ENCODE data around the gene RALGPS1.

The RALGPS1 gene

GRCh38 chr9:127186806-127187205, 272.2 kb downstream of the RALGPS1 start:
- H3K4me3 ChIP-seq (replicated peaks in 1 of 2; ENCODE audit: low read depth in 2 of 2, low read length in 2 of 2) = no peak overlapping the region

DNA sequence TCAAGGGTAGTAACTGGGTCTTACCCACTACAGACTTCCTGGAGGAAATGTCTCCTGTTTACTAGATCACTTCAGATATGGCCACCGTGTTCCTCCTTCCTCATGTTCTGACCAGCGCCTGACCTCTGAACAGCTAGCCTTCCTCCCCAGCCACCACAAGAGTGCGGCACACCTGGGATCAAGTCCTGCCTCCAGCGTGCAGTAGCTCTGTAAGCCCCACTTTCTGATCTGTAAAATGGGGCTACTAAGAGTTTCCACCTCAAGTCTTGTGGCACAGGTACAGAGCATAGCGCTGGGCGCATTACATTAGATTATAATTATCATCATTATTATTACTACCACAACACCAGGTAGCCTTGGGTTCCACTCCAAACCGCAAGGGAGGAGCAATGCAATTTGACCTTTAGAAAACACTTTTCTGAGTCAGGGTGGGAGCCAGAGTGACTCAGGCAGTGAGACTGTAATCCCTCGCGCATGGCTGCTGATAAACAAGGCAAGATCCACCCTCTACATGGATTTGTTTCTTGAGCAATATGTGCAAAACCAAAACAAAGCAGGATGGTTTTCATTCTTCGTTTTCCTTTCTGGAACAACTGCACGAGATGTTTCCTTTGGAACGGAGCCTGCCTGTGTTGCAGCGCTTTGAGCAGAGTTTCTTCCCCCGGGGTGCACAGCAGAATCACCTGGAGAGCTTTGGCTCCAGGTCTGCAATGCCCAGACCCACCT, 272.8 kb downstream of the RALGPS1 start:
- peak; percentile 98 to 99 for DNase-seq (ENCODE audit: low read depth in 2 of 2)
- no peak overlapping the region for H3K4me3 ChIP-seq (replicated peaks in 1 of 2; ENCODE audit: low read depth in 2 of 2, low read length in 2 of 2)
- TF ChIP-seq, protein P1, sequence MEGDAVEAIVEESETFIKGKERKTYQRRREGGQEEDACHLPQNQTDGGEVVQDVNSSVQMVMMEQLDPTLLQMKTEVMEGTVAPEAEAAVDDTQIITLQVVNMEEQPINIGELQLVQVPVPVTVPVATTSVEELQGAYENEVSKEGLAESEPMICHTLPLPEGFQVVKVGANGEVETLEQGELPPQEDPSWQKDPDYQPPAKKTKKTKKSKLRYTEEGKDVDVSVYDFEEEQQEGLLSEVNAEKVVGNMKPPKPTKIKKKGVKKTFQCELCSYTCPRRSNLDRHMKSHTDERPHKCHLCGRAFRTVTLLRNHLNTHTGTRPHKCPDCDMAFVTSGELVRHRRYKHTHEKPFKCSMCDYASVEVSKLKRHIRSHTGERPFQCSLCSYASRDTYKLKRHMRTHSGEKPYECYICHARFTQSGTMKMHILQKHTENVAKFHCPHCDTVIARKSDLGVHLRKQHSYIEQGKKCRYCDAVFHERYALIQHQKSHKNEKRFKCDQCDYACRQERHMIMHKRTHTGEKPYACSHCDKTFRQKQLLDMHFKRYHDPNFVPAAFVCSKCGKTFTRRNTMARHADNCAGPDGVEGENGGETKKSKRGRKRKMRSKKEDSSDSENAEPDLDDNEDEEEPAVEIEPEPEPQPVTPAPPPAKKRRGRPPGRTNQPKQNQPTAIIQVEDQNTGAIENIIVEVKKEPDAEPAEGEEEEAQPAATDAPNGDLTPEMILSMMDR (IDR thresholded peaks at IDR 0.05; ENCODE audit: low read depth, low read length) = no peak

More at GRCh38 chr9:127186806-127187205, 272.2 kb downstream of the RALGPS1 start:
- no peak for DNase-seq (ENCODE audit: low read depth in 2 of 2)
- TF ChIP-seq, protein P1 (IDR thresholded peaks at IDR 0.05; ENCODE audit: low read depth, low read length) = no peak

DNA sequence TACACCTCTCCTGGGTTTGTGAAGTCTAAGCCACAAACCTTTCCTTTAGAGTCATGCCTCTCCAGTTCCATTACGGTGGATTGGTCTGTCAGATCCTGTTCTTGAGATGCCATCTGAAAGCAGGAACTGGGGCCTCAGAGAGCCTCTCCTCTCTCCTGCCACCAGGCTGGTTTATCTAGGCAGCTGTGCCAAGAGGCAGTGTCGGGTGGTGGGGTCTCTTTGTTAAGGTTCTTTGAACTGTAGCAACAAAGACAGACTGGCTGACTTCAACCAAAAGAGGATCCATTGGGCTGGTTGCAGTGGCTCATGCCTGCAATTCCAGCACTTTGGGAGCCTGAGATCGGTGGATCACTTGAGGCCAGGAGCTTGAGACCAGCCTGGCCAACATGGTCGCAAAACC, 273.8 kb downstream of the RALGPS1 start:
- no peak overlapping the region for H3K4me3 ChIP-seq (replicated peaks in 1 of 2; ENCODE audit: low read depth in 2 of 2, low read length in 2 of 2)
- TF ChIP-seq, protein P1 (IDR thresholded peaks at IDR 0.05; ENCODE audit: low read depth, low read length) = no peak
- DNase-seq (ENCODE audit: low read depth in 2 of 2) = no peak

DNA sequence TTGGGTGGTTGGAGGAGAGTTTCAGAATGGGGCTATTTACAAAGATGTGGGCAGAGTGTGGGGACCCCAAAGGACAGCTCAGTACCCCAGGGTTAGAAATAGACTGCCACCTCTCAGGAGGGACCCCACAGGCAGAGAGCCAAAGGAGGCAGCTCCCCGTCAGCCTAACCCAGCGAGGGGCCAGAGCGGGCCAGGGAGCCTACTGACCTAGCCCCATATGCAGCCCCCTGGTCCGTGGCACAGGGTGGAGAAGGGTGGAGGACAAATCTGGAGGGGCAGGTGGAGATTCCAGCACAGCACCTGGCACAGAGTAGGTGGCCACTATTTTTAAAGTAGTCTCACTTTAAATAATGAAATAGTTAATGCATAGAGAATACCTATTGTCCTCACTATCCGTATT, 275.0 kb downstream of the RALGPS1 start:
- no peak overlapping the region for H3K4me3 ChIP-seq (replicated peaks in 1 of 2; ENCODE audit: low read depth in 2 of 2, low read length in 2 of 2)
- DNase-seq (ENCODE audit: low read depth in 2 of 2) = no peak
- TF ChIP-seq, protein P1 (IDR thresholded peaks at IDR 0.05; ENCODE audit: low read depth, low read length) = no peak

GRCh38 chr9:127192744-127193143, 278.2 kb downstream of the RALGPS1 start:
- no peak for DNase-seq (ENCODE audit: low read depth in 2 of 2)
- H3K4me3 ChIP-seq (replicated peaks in 1 of 2; ENCODE audit: low read depth in 2 of 2, low read length in 2 of 2) = no peak overlapping the region
- TF ChIP-seq, protein P1 (IDR thresholded peaks at IDR 0.05; ENCODE audit: low read depth, low read length) = no peak

- DNase-seq (ENCODE audit: low read depth in 2 of 2) = no peak
- no peak overlapping the region for H3K4me3 ChIP-seq (replicated peaks in 1 of 2; ENCODE audit: low read depth in 2 of 2, low read length in 2 of 2)
- TF ChIP-seq, protein P1 (IDR thresholded peaks at IDR 0.05; ENCODE audit: low read depth, low read length) = no peak
These were observed 278.9 kb downstream of the RALGPS1 start for GRCh38 chr9:127193483-127193882.
